Esophagus squamous epithelium (tissue), 5 donors: ENCODE results near the gene HINT2. TPM values are rescaled to one million over a fixed set of nuclear protein-coding genes. Genes with fewer than 3 reads are reported as not detected.

Source experiments
- DNase-seq: peaks from one replicate; lab custom pipeline; 2025; lab: John Stamatoyannopoulos, UW
- H3K27ac ChIP-seq, 4 donors: fragments of 200-600 bp; sonication (generic); one replicate each; pipeline ENCODE4 v1.5.1; 2016 to 2019; ENCODE audit warnings: mild to moderate bottlenecking in 1 of 4
- H3K27me3 ChIP-seq, 4 donors: fragments of 200-600 bp; sonication (generic); 1 replicate in 3 of 4; 2 replicates in 1 of 4; pipeline versions ENCODE4 v1.5.1 to v1.6.0; 2017 to 2021; ENCODE audit warnings: antibody characterized with exemption in 1 of 4
- H3K36me3 ChIP-seq, 3 donors: fragments of 200-600 bp; sonication (generic); one replicate each; pipeline ENCODE4 v1.5.1; 2016 to 2019
- H3K4me1 ChIP-seq, 3 donors: fragments of 200-600 bp; sonication (generic); one replicate each; pipeline ENCODE4 v1.5.1; 2017 to 2019
- H3K4me3 ChIP-seq, 4 donors: fragments of 200-600 bp; sonication (generic); 1 replicate in 3 of 4; 2 replicates in 1 of 4; pipeline ENCODE4 v1.5.1; 2016 to 2019; ENCODE audit warnings: mild to moderate bottlenecking in 2 of 4, moderate library complexity in 1 of 4
- H3K9me3 ChIP-seq, 3 donors: fragments of 200-600 bp; sonication (generic); one replicate each; pipeline ENCODE4 v1.5.1; 2016 to 2019
- CTCF ChIP-seq, 6 experiments: fragments of 450-650 bp in 4 of 6; fragments of 200-600 bp in 2 of 6; sonication (generic) in 2 of 6; IDR thresholded peaks; one replicate each; pipeline ENCODE4 v1.5.1; 2016 to 2019; ENCODE audit warnings: antibody characterized with exemption in 6 of 6, mild to moderate bottlenecking in 4 of 6, moderate library complexity in 4 of 6
- POLR2A ChIP-seq, 4 donors: fragments of 450-650 bp; IDR thresholded peaks; one replicate each; pipeline ENCODE4 v1.6.1; 2017; ENCODE audit warnings: antibody characterized with exemption in 4 of 4, mild to moderate bottlenecking in 4 of 4, moderate library complexity in 3 of 4
- WGBS, 2 donors: methylation state at CpG; one replicate each; pipeline ENCODE4 v1.1.5; 2018; 5-methylcytosine and 5-hydroxymethylcytosine counted together
- intact Hi-C: fragments of 100-400 bp; cut with DNase I; formaldehyde crosslinking; loops from one replicate; pipeline ENCODE4 v1.15.0; 2022
- total RNA-seq, 4 donors: library from RNA; depleted of rRNA; stranded (reverse); fragments of >200 nt; gene quantifications; one replicate each; pipeline ENCODE4 v1.1.0, GENCODE V29; 2016
- donor health status: DM: yes; HTN: yes; CAD: no.

The HINT2 gene
- total RNA-seq, 4 donors from 2014 or later = 13.2 to 34.9 (median 19.5) TPM

GRCh38 chr9:35844628-35845270 is 29.9 kb upstream of the HINT2 start:
- intact Hi-C loops = no loop called here
- DNase-seq = peak; percentile 35
- Histone ChIP-seq H3K27ac (peak overlapping the region; percentile 53 to 80 (median 70)), H3K27me3 (peaks cover 0 to 72% (median 0%) of the 10 kb centered on the region in 4 donors), H3K36me3 (peaks cover 0 to 10% (median 0%) of the 10 kb centered on the region in 3 donors), H3K4me3 (no peak overlapping the region), H3K9me3 (no peaks in the 10 kb centered on the region), H3K4me1 (peaks cover 30 to 62% (median 33%) of the 10 kb centered on the region in 3 donors)
- TF ChIP-seq POLR2A (IDR thresholded peaks at IDR 0.05) (no peak), CTCF (IDR thresholded peaks at IDR 0.05) (no peak)
- 14 to 33% methylated on average over 7 of the region's 7 CpGs for WGBS, 2 donors

- DNase-seq = no peak
- no peak for TF ChIP-seq CTCF (IDR thresholded peaks at IDR 0.05)
- no peak for TF ChIP-seq POLR2A (IDR thresholded peaks at IDR 0.05)
- Histone ChIP-seq H3K4me3 (no peak overlapping the region), H3K27ac (no peak overlapping the region), H3K4me1 (peaks cover 29 to 54% (median 30%) of the 10 kb centered on the region in 3 donors), H3K36me3 (peaks cover 0 to 10% (median 0%) of the 10 kb centered on the region in 3 donors), H3K9me3 (no peaks in the 10 kb centered on the region), H3K27me3 (peaks cover 0 to 67% (median 0%) of the 10 kb centered on the region in 4 donors)
- 70% methylated on average over 3 of the region's 3 CpGs for WGBS, 2 donors
- intact Hi-C loops = no loop called here
These were observed 28.0 kb upstream of the HINT2 start for GRCh38 chr9:35842795-35843194.

- 87 to 94% methylated on average over 4 to 11 of the region's 17 CpGs for WGBS, 2 donors
- no peak overlapping the region for H3K27ac ChIP-seq
- H3K36me3 ChIP-seq = peaks cover 0 to 9% (median 0%) of the 10 kb centered on the region in 3 donors
- H3K4me3 ChIP-seq = no peak overlapping the region
- peaks cover 27 to 49% (median 30%) of the 10 kb centered on the region in 3 donors for H3K4me1 ChIP-seq
- intact Hi-C loops = no loop called here
- no peaks in the 10 kb centered on the region for H3K9me3 ChIP-seq
- H3K27me3 ChIP-seq = peaks cover 0 to 64% (median 0%) of the 10 kb centered on the region in 4 donors
- no peak for DNase-seq
- no peak for TF ChIP-seq CTCF (IDR thresholded peaks at IDR 0.05)
- TF ChIP-seq POLR2A (IDR thresholded peaks at IDR 0.05) = no peak
These were observed 27.3 kb upstream of the HINT2 start for GRCh38 chr9:35842020-35842745.

- H3K4me3 ChIP-seq = no peak overlapping the region
- no peak overlapping the region for H3K27ac ChIP-seq
- DNase-seq = no peak
- H3K4me1 ChIP-seq = peaks cover 27 to 43% (median 30%) of the 10 kb centered on the region in 3 donors
- no peaks in the 10 kb centered on the region for H3K9me3 ChIP-seq
- intact Hi-C loops = no loop called here
- TF ChIP-seq CTCF (IDR thresholded peaks at IDR 0.05) = no peak
- no peak for TF ChIP-seq POLR2A (IDR thresholded peaks at IDR 0.05)
- no CpG with 5 or more reads among the region's 5 CpGs for WGBS, 2 donors
- peaks cover 0 to 3% (median 0%) of the 10 kb centered on the region in 3 donors for H3K36me3 ChIP-seq
- peaks cover 0 to 63% (median 0%) of the 10 kb centered on the region in 4 donors for H3K27me3 ChIP-seq
These were observed 26.7 kb upstream of the HINT2 start for GRCh38 chr9:35841645-35841900.
